ENCODE measurements around the gene TNRC6B.
A peak's percentile ranks its signal among the peaks of the same experiment; 100 is the strongest.
"Not testable (repeated sequence)": the region's sequence is repeated elsewhere in the genome, so short reads cannot be mapped to it uniquely, and the experiment has no call there.

Gene TNRC6B

DNA sequence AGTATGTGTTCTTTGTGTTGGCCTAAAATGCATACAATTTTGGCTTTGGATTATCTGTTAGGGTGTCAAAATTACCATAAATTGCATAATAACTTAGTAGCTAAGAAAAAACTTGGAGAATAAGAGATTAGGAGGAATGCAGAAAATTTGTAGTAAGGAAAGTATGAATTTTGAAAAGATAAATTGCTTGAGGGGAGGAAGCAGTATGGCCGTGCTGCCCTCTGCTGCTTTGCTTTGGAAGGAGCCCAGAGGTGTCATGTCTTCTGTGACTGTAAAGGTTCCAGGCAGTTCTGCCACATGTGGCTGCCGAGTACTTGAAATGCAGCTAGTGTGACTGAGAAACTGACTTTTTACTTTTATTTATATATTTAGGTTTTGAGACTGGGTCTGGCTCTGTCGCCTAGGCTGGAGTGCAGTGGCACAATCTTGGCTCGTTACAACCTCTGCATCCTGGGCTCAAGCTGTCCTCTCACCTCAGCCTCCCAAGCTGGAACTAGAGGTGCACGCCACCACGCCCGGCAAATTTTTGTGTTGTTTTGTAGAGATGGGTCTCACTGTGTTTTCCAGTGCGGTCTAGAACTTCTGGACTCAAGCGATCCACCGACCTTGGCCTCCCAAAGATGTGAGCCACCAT lies 170.4 kb downstream of the TNRC6B start:
- DNase-seq (ENCODE audit: low spot score in 2 of 2) (peak in 1 of 2 donors; percentile 33), ATAC-seq (ENCODE audit: low read depth) (peak; percentile 26)
- H3K9me3 Mint-ChIP-seq = no peaks in the 10 kb centered on the region
- peaks cover 17% of the 10 kb centered on the region for H3K4me1 Mint-ChIP-seq
- peaks cover 3% of the 10 kb centered on the region for H3K36me3 Mint-ChIP-seq
- peak overlapping the region; percentile 88 for H3K27ac Mint-ChIP-seq
- H3K27me3 Mint-ChIP-seq = no peaks in the 10 kb centered on the region
- H3K4me3 Mint-ChIP-seq = peak overlapping the region; percentile 98

- Mint-ChIP-seq H3K4me3 (no peak overlapping the region), H3K9me3 (no peaks in the 10 kb centered on the region), H3K4me1 (peaks cover 6% of the 10 kb centered on the region), H3K27ac (no peak overlapping the region), H3K36me3 (peaks cover 11% of the 10 kb centered on the region), H3K27me3 (no peaks in the 10 kb centered on the region)
- DNase-seq (ENCODE audit: low spot score in 2 of 2) (no peak), ATAC-seq (ENCODE audit: low read depth) (no peak)
Observed at GRCh38 chr22:40352763-40353162, 175.0 kb downstream of the TNRC6B start.

GRCh38 chr22:40361100-40361499 lies 183.4 kb downstream of the TNRC6B start:
- H3K27ac Mint-ChIP-seq = peak overlapping the region; percentile 4
- no peaks in the 10 kb centered on the region for H3K9me3 Mint-ChIP-seq
- DNase-seq (ENCODE audit: low spot score in 2 of 2) (no peak), ATAC-seq (ENCODE audit: low read depth) (no peak)
- H3K27me3 Mint-ChIP-seq = no peaks in the 10 kb centered on the region
- peaks cover 38% of the 10 kb centered on the region for H3K36me3 Mint-ChIP-seq
- H3K4me1 Mint-ChIP-seq = peaks cover 2% of the 10 kb centered on the region
- H3K4me3 Mint-ChIP-seq = no peak overlapping the region

GRCh38 chr22:40363059-40363458 lies 185.3 kb downstream of the TNRC6B start:
- ATAC-seq (ENCODE audit: low read depth) (no peak), DNase-seq (ENCODE audit: low spot score in 2 of 2) (no peak)
- Mint-ChIP-seq H3K27me3 (no peaks in the 10 kb centered on the region), H3K4me3 (no peak overlapping the region), H3K9me3 (no peaks in the 10 kb centered on the region), H3K36me3 (peaks cover 39% of the 10 kb centered on the region), H3K27ac (no peak overlapping the region), H3K4me1 (peaks cover 2% of the 10 kb centered on the region)

- Mint-ChIP-seq H3K27me3 (no peaks in the 10 kb centered on the region), H3K36me3 (peaks cover 39% of the 10 kb centered on the region), H3K9me3 (no peaks in the 10 kb centered on the region), H3K4me1 (peaks cover 2% of the 10 kb centered on the region), H3K27ac (peak overlapping the region; percentile 10), H3K4me3 (no peak overlapping the region)
- DNase-seq (ENCODE audit: low spot score in 2 of 2) (no peak), ATAC-seq (ENCODE audit: low read depth) (no peak)
Observed at GRCh38 chr22:40364431-40364830, 186.7 kb downstream of the TNRC6B start.

DNA sequence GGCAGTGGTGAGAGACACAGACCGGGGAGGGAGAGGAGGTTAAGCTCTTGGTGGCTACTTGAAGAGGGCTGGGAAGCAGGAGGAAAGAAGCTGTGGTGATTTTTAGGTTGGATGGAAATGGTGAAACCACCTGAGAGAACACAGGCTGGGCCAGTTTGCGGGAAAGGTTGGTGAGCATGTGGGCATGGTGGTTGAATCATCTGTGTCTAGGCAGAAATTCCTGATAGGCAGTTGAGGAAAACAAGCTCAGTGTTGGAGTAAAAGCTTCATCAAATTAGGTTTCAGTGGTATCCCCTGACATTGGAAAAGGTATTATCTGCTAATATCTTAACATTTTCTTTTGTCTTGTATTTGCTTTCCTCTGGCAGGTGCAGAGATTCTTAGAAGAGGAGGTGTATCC lies 188.3 kb downstream of the TNRC6B start:
- peaks cover 4% of the 10 kb centered on the region for H3K4me1 Mint-ChIP-seq

DNA sequence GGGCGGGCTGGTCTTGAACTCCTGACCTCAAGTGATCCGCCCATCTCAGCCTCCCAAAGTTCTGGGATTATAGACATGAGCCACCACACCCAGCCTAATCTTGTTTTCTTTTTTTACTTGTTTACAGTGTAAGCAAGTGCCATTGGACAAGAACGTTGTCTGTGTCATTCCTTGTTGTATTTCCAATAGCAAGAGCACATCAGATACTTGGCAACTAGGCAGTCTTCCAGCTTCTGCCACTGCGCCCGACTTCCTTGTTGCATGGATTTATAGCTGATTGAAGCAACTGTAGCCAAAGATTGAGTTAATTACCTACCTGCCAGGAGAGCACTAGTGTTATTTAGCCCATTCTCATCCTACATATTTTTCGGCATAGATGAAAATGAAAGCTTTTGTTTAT lies 189.6 kb downstream of the TNRC6B start:
- ATAC-seq (ENCODE audit: low read depth) (no peak), DNase-seq (ENCODE audit: low spot score in 2 of 2) (no peak)
- no peaks in the 10 kb centered on the region for H3K27me3 Mint-ChIP-seq
- H3K4me3 Mint-ChIP-seq = no peak overlapping the region
- no peaks in the 10 kb centered on the region for H3K9me3 Mint-ChIP-seq
- peaks cover 28% of the 10 kb centered on the region for H3K36me3 Mint-ChIP-seq
- H3K27ac Mint-ChIP-seq = no peak overlapping the region
- H3K4me1 Mint-ChIP-seq = peaks cover 7% of the 10 kb centered on the region

More for the DNA sequence above, 188.3 kb downstream of the TNRC6B start:
- ATAC-seq (ENCODE audit: low read depth) (no peak), DNase-seq (ENCODE audit: low spot score in 2 of 2) (no peak)
- H3K27ac Mint-ChIP-seq = peak overlapping the region; percentile 16
- H3K36me3 Mint-ChIP-seq = peaks cover 38% of the 10 kb centered on the region
- H3K27me3 Mint-ChIP-seq = no peaks in the 10 kb centered on the region
- H3K9me3 Mint-ChIP-seq = no peaks in the 10 kb centered on the region
- no peak overlapping the region for H3K4me3 Mint-ChIP-seq

DNA sequence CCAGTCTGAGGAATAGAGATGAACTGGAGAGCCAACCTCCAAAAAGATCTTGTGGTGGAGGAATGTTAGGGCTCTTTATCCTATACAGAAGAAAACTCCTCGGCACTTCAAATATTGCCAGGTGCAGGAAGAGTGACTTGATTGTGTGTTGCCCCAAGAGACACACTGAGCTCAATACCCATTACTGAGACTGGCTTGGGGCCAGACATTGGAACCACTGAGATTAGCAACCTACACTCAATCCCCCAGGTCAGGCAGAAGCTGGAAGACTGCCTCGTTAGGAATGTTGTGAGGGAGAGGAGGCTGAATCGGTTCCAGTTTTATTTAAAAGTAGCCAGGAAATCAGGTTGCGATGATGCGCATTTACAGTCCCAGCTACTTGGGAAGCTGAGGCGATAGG lies 190.3 kb downstream of the TNRC6B start:
- H3K36me3 Mint-ChIP-seq = peaks cover 21% of the 10 kb centered on the region
- H3K9me3 Mint-ChIP-seq = no peaks in the 10 kb centered on the region
- H3K27me3 Mint-ChIP-seq = no peaks in the 10 kb centered on the region
- no peak for DNase-seq (ENCODE audit: low spot score in 2 of 2)
- peaks cover 7% of the 10 kb centered on the region for H3K4me1 Mint-ChIP-seq
- H3K4me3 Mint-ChIP-seq = no peak overlapping the region
- no peak for ATAC-seq (ENCODE audit: low read depth)
- no peak overlapping the region for H3K27ac Mint-ChIP-seq

GRCh38 chr22:40368836-40369235 lies 191.1 kb downstream of the TNRC6B start:
- Mint-ChIP-seq H3K27me3 (no peaks in the 10 kb centered on the region), H3K4me1 (peaks cover 10% of the 10 kb centered on the region), H3K27ac (no peak overlapping the region), H3K4me3 (no peak overlapping the region), H3K36me3 (peaks cover 23% of the 10 kb centered on the region), H3K9me3 (no peaks in the 10 kb centered on the region)
- ATAC-seq (ENCODE audit: low read depth) = no peak
- no peak for DNase-seq (ENCODE audit: low spot score in 2 of 2)

DNA sequence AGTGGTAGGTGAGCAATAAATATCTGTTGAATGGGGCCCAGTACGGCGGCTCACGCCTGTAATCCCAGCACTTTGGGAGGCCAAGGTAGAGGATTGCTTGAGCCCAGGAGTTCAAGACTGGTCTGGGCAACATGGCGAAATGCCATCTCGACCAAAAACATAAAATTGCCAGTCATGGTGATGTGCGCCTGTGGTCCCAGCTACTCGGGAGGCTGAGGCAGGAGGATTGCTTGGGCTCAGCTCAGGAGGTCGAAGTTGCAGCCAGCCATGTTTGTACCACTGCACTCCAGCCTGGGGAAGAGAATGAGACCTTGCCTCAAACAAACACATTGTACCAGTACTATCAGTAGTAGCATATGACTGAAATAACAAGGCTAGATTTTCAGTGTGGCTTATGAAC lies 196.8 kb downstream of the TNRC6B start:
- no peak overlapping the region for H3K27ac Mint-ChIP-seq
- ATAC-seq (ENCODE audit: low read depth) (no peak), DNase-seq (ENCODE audit: low spot score in 2 of 2) (no peak)
- no peaks in the 10 kb centered on the region for H3K9me3 Mint-ChIP-seq
- H3K4me3 Mint-ChIP-seq = no peak overlapping the region
- peaks cover 24% of the 10 kb centered on the region for H3K4me1 Mint-ChIP-seq
- H3K27me3 Mint-ChIP-seq = no peaks in the 10 kb centered on the region
- H3K36me3 Mint-ChIP-seq = peaks cover 2% of the 10 kb centered on the region

GRCh38 chr22:40376149-40376548 lies 198.4 kb downstream of the TNRC6B start:
- Mint-ChIP-seq H3K4me1 (peaks cover 22% of the 10 kb centered on the region), H3K4me3 (peak overlapping the region; percentile 43), H3K27me3 (no peaks in the 10 kb centered on the region), H3K9me3 (no peaks in the 10 kb centered on the region), H3K36me3 (peaks cover 2% of the 10 kb centered on the region), H3K27ac (peak overlapping the region; percentile 41)
- ATAC-seq (ENCODE audit: low read depth) (peak; percentile 78), DNase-seq (ENCODE audit: low spot score in 2 of 2) (no peak)

- H3K27ac Mint-ChIP-seq = no peak overlapping the region
- H3K4me3 Mint-ChIP-seq = no peak overlapping the region
- H3K27me3 Mint-ChIP-seq = no peaks in the 10 kb centered on the region
- H3K36me3 Mint-ChIP-seq = peaks cover 2% of the 10 kb centered on the region
- no peaks in the 10 kb centered on the region for H3K9me3 Mint-ChIP-seq
- ATAC-seq (ENCODE audit: low read depth) (no peak), DNase-seq (ENCODE audit: low spot score in 2 of 2) (no peak)
- H3K4me1 Mint-ChIP-seq = peaks cover 28% of the 10 kb centered on the region
Observed at GRCh38 chr22:40377931-40378330, 200.2 kb downstream of the TNRC6B start.

- H3K36me3 Mint-ChIP-seq; DNase-seq (ENCODE audit: low spot score in 2 of 2); ATAC-seq (ENCODE audit: low read depth); H3K9me3 Mint-ChIP-seq; H3K27ac Mint-ChIP-seq; H3K4me3 Mint-ChIP-seq; H3K27me3 Mint-ChIP-seq: not testable (repeated sequence)
- peaks cover 27% of the 10 kb centered on the region for H3K4me1 Mint-ChIP-seq
Observed at GRCh38 chr22:40378448-40378847, 200.7 kb downstream of the TNRC6B start.

DNA sequence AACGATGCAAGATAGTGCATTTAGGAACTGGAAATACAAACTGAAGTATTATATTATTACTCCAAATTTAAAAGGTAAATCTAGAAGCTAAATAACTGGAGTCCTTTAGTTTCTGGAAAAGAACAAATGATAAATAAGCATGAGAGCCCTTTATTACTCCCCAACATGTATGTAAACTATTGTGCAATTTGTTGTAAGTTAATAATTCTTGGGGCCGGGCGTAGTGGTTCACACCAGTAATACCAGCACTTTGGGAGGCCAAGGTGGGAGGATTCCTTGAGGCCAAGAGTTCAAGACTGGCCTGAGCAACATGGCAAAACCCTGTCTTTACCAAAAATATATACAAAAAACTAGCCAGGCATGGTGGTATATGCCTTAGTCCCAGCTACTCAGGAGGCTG lies 203.7 kb downstream of the TNRC6B start:
- DNase-seq (ENCODE audit: low spot score in 2 of 2) (no peak), ATAC-seq (ENCODE audit: low read depth) (no peak)
- H3K27me3 Mint-ChIP-seq = no peaks in the 10 kb centered on the region
- peaks cover 2% of the 10 kb centered on the region for H3K36me3 Mint-ChIP-seq
- H3K4me1 Mint-ChIP-seq = peaks cover 40% of the 10 kb centered on the region
- no peak overlapping the region for H3K4me3 Mint-ChIP-seq
- no peaks in the 10 kb centered on the region for H3K9me3 Mint-ChIP-seq
- peak overlapping the region; percentile 45 for H3K27ac Mint-ChIP-seq

DNA sequence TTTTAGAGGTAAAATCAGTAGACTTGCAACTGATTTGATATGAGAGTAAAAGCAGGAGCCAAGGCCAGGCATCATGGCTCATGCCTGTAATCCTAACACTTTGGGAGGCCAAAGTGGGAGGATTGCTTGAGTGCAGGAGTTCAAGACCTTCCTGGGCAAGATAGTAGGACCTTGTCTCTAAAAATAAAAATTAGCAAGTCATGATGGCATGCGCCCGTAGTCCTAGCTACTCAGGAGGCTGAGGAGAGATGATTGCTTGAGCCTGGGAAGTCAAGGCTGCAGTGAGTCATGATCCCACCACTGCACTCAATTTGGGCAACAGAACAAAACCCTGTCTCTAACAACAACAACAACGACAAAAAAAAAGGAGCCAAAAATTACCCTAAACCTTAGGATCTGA lies 206.2 kb downstream of the TNRC6B start:
- Mint-ChIP-seq H3K27ac (peak overlapping the region; percentile 14), H3K4me3 (peak overlapping the region; percentile 24), H3K36me3 (peaks cover 5% of the 10 kb centered on the region), H3K9me3 (no peaks in the 10 kb centered on the region), H3K27me3 (no peaks in the 10 kb centered on the region), H3K4me1 (peaks cover 51% of the 10 kb centered on the region)
- no peak for ATAC-seq (ENCODE audit: low read depth)
- no peak for DNase-seq (ENCODE audit: low spot score in 2 of 2)
